IgD-negative memory B cell (primary cell): ENCODE data around the gene OTOP2. TPM values are rescaled to one million over a fixed set of nuclear protein-coding genes. Genes with fewer than 3 reads are reported as not detected.
A peak's percentile ranks its signal among the peaks of the same experiment; 100 is the strongest.
"Not testable (repeated sequence)": the region's sequence is repeated elsewhere in the genome, so short reads cannot be mapped to it uniquely, and the experiment has no call there.

Source experiments
- H3K27ac Mint-ChIP-seq, 3 donors: one replicate each; pipeline ENCODE4 v1.8.0; 2020 to 2022; ENCODE audit warnings: mild to moderate bottlenecking in 3 of 3, mixed read lengths in 3 of 3, moderate library complexity in 1 of 3
- H3K27me3 Mint-ChIP-seq: one replicate; pipeline ENCODE4 v1.8.0; 2021; ENCODE audit warnings: mixed read lengths
- H3K36me3 Mint-ChIP-seq: one replicate; pipeline ENCODE4 v1.8.0; 2020; ENCODE audit warnings: mild to moderate bottlenecking, mixed read lengths
- H3K4me1 Mint-ChIP-seq, 3 donors: one replicate each; pipeline ENCODE4 v1.8.0; 2020 to 2022; ENCODE audit warnings: mixed read lengths in 3 of 3, mild to moderate bottlenecking in 1 of 3
- H3K4me3 Mint-ChIP-seq, 4 donors: one replicate each; pipeline ENCODE4 v1.8.0; 2020 to 2022; ENCODE audit warnings: mild to moderate bottlenecking in 4 of 4, mixed read lengths in 4 of 4, moderate library complexity in 3 of 4
- H3K9me3 Mint-ChIP-seq, 3 donors: one replicate each; pipeline ENCODE4 v1.8.0; 2020 to 2021; ENCODE audit warnings: mixed read lengths in 3 of 3, mild to moderate bottlenecking in 1 of 3
- polyA plus RNA-seq: library from polyadenylated mRNA; unstranded; fragments of 300-500 nt; fragmentation: Illumina TruSeq; gene quantifications from one replicate; pipeline ENCODE4 v1.2.3, GENCODE V29; 2021

The OTOP2 gene
- polyA plus RNA-seq, 1 donor from 2014 or later: not detected

DNA sequence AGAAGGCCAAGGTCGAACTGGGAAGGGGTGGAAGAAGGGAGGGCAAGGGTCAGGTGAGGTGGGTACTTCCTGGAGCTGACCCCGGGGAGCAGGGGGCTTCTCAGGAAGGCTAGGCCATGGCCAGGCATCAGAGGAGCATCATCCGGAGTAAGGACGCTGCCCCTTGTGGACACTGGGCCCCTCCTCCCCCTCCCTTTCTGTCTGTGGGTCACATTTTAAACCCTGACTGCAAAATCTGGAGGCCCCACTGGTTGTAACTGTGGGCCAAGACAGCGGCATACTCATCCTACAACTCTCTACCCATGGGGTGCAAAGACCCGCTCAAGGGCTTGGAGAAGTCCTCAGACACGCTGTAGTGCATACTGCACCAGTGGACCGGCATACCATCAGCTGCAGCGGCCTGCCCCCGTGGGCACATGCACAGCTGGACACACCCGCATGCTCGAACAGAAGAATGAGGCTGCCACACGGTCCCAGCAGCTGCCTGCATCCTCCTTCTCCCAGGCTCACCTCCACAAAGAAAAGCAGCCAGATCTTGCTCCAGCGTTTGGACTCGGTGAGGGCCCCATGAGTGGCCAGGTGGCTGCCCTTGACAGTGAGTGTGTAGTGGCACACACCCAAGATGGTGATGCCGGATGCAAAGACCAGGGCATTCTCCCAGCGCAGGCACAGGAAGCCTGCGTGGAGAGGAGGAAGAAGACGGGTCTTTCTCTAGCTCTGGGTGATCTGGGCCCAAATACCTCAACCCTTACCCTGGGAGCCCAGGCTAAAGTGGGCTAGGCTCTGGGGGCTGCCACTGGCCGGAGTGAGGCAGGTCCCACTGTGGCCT is 31.8 kb upstream of the OTOP2 start:
- Mint-ChIP-seq H3K9me3 (peaks cover 0 to 2% (median 0%) of the 10 kb centered on the region in 3 donors), H3K36me3 (no peaks in the 10 kb centered on the region), H3K4me3 (no peak overlapping the region), H3K27ac (no peak overlapping the region), H3K4me1 (peaks cover 0 to 2% (median 0%) of the 10 kb centered on the region in 3 donors), H3K27me3 (peaks cover 37% of the 10 kb centered on the region)

DNA sequence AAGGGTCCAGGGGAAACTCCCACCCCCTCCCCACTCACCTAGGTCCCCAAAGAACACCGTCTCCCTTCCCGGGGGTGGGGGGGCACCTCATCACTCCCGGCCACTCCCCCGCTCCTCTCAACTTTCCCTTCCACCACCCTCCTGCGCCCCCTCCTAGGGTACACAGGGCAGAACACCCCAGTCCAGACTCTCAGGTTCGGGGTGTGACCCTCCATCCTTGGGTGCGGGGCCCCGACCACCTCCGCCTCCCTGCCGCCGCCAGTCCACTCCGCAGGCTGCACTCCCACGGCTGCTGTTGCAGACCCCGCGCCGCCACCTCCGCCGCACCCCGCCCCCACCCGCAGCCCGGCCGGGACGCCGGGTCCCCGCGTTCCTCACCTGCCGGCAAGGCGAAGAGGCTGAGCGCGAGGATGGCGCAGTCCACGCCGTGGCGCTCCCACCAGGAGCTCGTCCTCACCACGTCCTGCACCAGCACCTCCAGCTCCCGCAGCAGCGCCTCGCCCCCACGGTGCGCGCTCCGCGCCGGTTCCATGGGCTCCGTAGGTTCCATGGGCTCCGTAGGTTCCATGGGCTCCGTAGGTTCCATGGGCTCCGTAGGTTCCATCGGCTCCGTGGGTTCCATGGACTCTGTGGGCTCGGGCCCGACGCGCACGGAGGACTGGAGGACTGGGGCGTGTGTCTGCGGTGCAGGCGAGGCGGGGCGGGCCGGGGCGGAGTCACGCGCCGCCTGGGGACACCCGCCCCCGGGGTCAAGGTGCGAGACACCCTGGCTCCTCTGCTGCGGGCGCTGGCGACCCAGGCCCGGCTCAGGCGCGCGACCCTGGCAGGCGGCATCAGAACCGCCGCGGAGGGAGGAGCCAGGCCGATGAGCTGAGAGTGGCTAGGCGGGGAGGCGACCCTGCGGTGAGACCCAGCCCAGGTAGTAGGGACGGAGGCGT is 30.8 kb upstream of the OTOP2 start, which contains the start of gene FADS6:
FADS6 (minus strand) TSS at position 660 of the 938 bp plus-strand sequence; CDS start at position 622, 38 bp downstream.
- H3K36me3 Mint-ChIP-seq: no peaks in the 10 kb centered on the region
- peaks cover 0 to 2% (median 0%) of the 10 kb centered on the region in 3 donors for H3K9me3 Mint-ChIP-seq
- H3K27ac Mint-ChIP-seq: no peak within 1 kb of the TSS
- H3K27me3 Mint-ChIP-seq: peaks cover 37% of the 10 kb centered on the region
- peak within 1 kb of the TSS in 2 of 4 donors; percentile 8 to 54 for H3K4me3 Mint-ChIP-seq
- H3K4me1 Mint-ChIP-seq: peaks cover 0 to 2% (median 0%) of the 10 kb centered on the region in 3 donors

DNA sequence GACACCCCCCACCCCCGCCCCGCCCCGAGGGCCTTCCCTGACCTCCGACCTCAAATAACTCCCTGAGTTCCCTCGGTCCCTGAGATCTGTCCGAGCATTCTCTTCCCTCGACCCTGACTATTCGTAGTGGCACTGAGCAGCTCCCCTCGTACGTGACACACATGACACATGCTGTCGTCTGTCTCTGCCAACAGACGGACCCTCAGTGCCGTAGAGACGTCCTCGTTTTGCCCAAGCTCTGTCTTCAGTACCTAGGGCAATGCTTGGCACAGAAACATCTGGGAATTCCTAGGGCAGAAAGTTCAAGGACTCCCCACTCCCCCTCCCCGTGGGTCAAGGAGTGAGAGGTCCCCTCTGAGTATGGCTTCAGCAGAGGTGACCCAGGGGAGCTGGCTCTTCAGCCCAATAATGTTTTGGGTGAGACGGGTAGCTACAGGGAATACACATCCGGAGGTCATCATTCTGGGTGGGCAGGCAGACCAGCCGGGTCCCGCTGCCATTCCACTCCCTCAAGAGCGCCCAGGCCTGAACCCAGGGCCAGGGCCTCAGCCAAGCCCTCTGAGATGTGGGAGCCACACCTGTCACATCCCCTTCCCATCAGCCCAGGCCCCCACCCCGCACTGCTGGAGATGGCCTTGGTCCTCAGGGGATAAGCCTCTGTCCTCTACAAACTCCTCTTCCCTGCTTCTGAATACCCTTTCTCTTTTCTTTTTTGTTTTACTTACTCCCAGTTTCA is 30.0 kb upstream of the OTOP2 start:
- H3K27me3 Mint-ChIP-seq: peaks cover 37% of the 10 kb centered on the region
- peaks cover 0 to 2% (median 0%) of the 10 kb centered on the region in 3 donors for H3K4me1 Mint-ChIP-seq

DNA sequence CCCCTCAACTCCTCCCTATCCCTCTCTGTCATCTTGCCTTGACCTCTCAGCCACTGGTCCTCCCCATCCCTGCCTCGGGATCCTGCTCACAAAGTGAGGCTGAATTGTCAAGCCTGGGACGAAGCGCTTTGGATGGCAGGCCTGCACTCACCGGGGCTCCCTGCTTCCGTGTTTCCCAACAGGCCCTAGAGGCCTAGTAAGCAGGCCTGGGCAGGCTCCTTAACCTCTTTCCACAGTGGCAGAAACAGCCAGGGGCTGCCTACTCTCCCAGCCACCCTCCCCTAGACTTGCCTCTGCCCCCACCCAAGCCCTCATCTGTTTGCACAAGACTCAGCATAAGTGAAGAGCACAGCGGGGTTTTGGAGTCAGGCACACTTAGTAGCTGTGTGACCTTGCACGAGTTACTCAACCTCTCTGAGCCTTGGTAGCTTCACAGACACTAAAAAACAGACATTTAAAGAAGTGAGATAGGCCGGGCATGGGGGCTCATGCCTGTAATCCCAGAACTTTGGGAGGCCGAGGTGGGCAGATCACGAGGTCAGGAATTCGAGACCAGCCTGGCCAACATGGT is 25.6 kb upstream of the OTOP2 start:
- Mint-ChIP-seq H3K4me3 (no peak overlapping the region), H3K4me1 (peaks cover 0 to 2% (median 0%) of the 10 kb centered on the region in 3 donors), H3K27me3 (peaks cover 26% of the 10 kb centered on the region), H3K36me3 (no peaks in the 10 kb centered on the region), H3K9me3 (peaks cover 0 to 2% (median 2%) of the 10 kb centered on the region in 3 donors), H3K27ac (no peak overlapping the region)

More for the DNA sequence above, 30.0 kb upstream of the OTOP2 start:
- no peak overlapping the region for H3K27ac Mint-ChIP-seq
- H3K9me3 Mint-ChIP-seq: peaks cover 0 to 2% (median 0%) of the 10 kb centered on the region in 3 donors
- peak overlapping the region in 1 of 4 donors; percentile 54 for H3K4me3 Mint-ChIP-seq
- no peaks in the 10 kb centered on the region for H3K36me3 Mint-ChIP-seq

DNA sequence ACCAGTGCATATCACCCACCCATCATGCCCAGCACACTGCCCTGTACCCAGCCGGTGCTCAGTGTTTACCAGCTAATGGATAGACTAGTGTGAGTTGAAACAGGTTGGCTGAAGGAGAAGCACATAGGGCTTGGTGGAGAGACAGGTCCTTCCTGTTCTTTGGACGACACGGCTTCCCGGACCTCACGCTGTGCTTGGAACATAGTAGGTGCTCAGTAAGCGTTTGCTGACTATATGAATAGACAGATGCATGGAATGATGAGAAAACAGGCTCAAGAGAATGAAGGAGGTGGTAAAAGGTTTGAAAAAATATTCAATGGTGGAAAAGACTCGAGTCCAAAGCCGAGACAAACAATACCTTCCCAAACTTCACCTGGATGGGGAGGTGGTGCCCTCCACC is 23.9 kb upstream of the OTOP2 start:
- Mint-ChIP-seq H3K27ac (peak overlapping the region in 1 of 3 donors; percentile 35), H3K36me3 (no peaks in the 10 kb centered on the region), H3K4me3 (no peak overlapping the region), H3K4me1 (no peaks in the 10 kb centered on the region), H3K9me3 (peaks cover 0 to 2% (median 2%) of the 10 kb centered on the region in 3 donors), H3K27me3 (peaks cover 20% of the 10 kb centered on the region)

DNA sequence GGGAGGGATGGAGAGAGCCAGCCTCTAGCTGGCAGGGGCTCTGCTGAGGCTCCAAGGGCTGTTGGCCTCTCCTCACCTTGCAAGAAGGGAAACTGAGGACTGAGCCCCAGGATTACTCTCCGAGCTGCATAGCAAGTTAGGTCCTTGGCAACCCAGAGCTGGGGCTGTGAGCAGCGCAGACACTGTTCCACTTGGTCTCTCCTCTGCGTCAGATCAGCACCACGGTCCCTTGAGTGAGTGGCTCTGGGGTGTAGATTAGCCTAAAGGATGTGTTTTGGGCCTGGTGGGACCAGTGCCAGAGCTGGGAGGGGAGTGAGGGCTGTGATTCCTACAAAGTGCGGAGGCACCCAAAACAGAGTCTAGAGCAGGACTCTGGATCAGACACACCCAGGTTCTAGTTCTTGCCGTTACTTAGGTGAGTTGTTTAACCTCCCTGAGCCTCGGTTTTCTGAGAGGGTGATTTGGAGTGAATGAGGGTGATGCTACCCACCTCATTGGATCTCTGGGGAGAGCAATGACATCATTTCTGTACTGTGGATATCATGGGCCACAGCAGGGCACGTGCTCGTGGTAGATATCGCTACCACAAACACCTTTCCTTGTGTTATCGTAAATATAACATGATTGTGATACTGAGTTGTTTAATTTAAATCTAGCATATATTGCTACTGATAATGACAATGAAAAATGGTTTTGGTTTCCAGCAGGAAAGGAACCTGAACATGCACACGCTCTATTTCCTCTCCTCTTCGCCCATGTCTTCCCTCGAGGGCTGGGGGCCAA is 22.5 kb upstream of the OTOP2 start:
- no peak overlapping the region for H3K4me3 Mint-ChIP-seq
- H3K4me1 Mint-ChIP-seq: no peaks in the 10 kb centered on the region
- peaks cover 0 to 2% (median 2%) of the 10 kb centered on the region in 3 donors for H3K9me3 Mint-ChIP-seq
- H3K27ac Mint-ChIP-seq: no peak overlapping the region
- H3K27me3 Mint-ChIP-seq: peaks cover 15% of the 10 kb centered on the region
- no peaks in the 10 kb centered on the region for H3K36me3 Mint-ChIP-seq

DNA sequence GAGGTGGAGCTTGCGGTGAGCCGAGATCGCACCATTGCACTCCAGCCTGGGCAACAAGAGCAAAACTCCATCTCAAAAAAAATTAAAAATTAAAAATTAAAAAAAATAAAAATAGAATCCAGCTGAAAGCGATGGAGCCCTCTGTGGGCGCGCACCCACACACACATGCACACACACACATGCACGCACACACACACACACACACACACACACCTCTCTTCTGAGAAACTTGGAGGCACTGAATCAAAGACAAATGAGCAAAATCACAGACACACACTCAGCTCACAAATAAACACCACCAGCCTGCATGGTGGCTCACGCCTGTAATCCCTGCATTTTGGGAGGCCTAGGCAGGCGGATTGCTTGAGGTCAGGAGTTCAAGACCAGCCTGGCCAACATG is 21.0 kb upstream of the OTOP2 start:
- no peak overlapping the region for H3K4me3 Mint-ChIP-seq
- no peaks in the 10 kb centered on the region for H3K4me1 Mint-ChIP-seq
- peaks cover 14% of the 10 kb centered on the region for H3K27me3 Mint-ChIP-seq
- H3K27ac Mint-ChIP-seq: no peak overlapping the region
- peaks cover 0 to 2% (median 2%) of the 10 kb centered on the region in 3 donors for H3K9me3 Mint-ChIP-seq
- no peaks in the 10 kb centered on the region for H3K36me3 Mint-ChIP-seq

DNA sequence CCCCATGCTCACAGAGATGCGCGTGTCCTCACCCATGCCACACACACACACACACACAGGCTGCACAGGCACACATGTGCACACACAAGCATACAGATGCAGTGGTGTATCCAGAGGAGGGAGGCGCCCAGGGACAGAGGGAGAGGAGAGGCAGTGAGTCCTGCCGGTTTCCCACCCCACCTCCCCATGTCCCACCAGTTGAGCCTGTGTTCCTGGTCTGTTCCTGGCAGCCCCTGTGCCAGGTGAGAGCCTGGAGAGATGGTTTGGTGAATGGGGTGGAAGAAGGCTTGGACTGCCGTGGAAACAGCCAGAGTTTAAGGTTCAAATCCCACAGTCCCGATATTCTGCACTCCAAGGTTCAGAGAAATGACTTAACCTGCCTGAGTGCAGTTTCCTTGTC is 20.4 kb upstream of the OTOP2 start:
- no peaks in the 10 kb centered on the region for H3K36me3 Mint-ChIP-seq
- peaks cover 0 to 2% (median 2%) of the 10 kb centered on the region in 3 donors for H3K9me3 Mint-ChIP-seq
- H3K27ac Mint-ChIP-seq: peak overlapping the region in 1 of 3 donors; percentile 73
- no peak overlapping the region for H3K4me3 Mint-ChIP-seq
- H3K4me1 Mint-ChIP-seq: no peaks in the 10 kb centered on the region
- H3K27me3 Mint-ChIP-seq: peaks cover 14% of the 10 kb centered on the region

DNA sequence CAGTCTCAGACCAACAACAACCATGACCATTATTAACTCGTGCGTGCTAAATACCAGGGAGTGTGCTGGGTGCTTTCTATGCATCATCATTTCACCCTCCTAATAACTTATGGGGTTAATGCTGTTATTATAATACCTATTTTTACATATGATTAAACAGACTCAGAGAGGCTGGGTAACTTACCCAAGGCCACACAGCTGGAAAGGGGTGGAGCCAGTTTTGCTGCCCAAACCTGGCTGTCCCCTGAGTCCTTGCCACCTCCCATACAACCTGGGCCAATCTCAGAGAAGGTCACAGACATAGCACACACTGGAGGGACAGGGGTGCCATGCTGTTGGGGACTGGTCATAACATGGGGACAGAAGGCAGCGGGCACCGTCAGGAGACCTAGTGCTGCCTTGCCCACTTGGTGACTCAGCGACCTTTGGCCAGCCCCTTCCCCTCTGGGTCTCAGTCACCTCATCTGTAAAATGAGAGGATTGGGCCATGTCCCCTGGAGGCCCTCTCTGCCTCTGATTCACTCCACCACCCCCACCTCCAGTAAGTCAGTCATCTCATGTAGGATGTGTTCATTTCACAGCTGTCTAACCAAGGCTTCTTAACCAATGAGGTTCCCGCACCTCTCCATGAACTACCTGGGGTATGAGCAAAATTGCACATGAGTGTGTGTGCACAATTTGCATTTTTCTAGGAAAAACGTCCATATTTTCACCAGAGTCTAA is 19.2 kb upstream of the OTOP2 start:
- Mint-ChIP-seq H3K36me3 (no peaks in the 10 kb centered on the region), H3K27ac (peak overlapping the region in 1 of 3 donors; percentile 65), H3K27me3 (peaks cover 14% of the 10 kb centered on the region), H3K4me3 (no peak overlapping the region), H3K4me1 (no peaks in the 10 kb centered on the region), H3K9me3 (peaks cover 0 to 2% (median 0%) of the 10 kb centered on the region in 3 donors)

DNA sequence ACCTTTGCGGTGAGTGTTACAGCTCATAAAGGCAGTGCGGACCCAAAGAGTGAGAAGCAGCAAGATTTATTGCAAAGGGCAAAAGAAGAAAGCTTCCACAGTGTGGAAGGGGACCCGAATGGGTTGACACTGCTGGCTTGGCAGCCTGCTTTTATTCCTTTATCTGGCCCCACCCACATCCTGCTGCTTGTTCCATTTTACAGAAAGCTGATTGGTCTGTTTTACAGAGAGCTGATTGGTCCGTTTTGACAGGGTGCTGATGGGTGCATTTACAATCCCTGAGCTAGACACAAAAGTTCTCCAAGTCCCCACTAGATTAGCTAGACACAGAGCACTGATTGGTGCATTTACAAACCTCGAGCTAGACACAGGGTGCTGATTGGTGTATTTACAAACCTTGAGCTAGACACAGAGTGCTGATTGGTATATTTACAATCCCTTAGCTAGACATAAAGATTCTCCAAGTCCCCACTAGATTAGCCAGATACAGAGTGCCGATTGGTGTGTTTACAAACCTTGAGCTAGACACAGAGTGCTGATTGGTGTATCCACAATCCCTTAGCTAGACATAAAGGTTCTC is 17.8 kb upstream of the OTOP2 start:
- not testable (repeated sequence) for H3K27ac Mint-ChIP-seq, H3K4me3 Mint-ChIP-seq, H3K36me3 Mint-ChIP-seq, H3K9me3 Mint-ChIP-seq, H3K4me1 Mint-ChIP-seq
- H3K27me3 Mint-ChIP-seq: peaks cover 14% of the 10 kb centered on the region

DNA sequence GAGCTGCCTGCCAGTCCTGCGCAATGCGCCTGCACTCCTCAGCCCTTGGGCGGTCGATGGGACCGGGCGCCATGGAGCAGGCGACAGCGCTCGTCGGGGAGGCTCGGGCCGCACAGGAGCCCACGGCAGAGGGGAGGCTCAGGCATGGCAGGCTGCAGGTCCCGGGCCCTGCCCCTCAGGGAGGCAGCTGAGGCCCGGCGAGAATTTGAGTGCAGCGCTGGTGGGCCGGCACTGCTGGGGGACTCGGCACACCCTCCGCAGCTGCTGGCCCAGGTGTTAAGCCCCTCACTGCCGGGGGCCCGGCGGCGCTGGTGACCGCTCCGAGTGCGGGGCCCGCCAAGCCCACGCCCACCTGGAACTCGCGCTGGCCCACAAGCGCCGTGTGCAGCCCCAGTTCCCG is 17.1 kb upstream of the OTOP2 start:
- Mint-ChIP-seq H3K4me1 (no peaks in the 10 kb centered on the region), H3K27ac (no peak overlapping the region), H3K27me3 (peaks cover 10% of the 10 kb centered on the region), H3K9me3 (peaks cover 0 to 2% (median 0%) of the 10 kb centered on the region in 3 donors), H3K36me3 (no peaks in the 10 kb centered on the region), H3K4me3 (no peak overlapping the region)

DNA sequence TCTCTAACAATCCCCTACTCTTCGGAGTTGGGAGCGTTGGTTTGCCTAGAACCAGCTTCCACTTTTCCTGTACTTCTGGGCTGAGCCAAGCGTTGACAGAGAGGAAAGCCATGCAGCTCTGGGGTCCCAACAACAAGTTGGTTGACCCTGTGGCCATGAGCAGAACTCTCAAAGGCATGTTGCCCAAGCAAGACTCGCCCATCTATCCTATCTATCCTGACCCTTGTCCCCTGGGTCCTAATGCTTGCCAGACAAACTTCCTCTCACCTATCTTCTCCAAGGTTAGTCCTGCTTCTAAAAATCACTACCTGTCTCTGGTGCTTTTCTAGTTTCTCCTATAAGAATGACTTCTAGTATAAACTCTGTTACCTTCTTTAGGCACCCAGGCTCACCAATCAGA is 15.0 kb upstream of the OTOP2 start:
- not testable (repeated sequence) for H3K36me3 Mint-ChIP-seq, H3K4me1 Mint-ChIP-seq, H3K4me3 Mint-ChIP-seq, H3K27me3 Mint-ChIP-seq, H3K27ac Mint-ChIP-seq, H3K9me3 Mint-ChIP-seq

DNA sequence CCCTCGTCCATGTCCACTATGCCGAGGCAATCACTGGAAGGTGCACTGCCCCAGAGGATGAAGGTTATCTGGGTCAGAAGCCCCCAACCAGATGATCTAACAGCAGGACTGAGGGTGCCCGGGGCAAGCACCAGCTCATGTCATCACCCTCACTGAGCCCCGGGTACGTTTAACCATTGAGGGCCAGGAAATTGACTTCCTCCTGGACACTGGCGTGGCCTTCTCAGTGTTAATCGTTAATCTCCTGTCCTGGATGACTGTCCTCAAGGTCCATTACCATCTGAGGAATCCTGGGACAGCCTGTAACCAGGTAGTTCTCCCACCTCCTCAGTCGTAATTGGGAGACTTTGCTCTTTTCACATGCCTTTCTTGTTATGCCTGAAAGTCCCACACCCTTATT is 12.7 kb upstream of the OTOP2 start:
- H3K27me3 Mint-ChIP-seq, H3K36me3 Mint-ChIP-seq, H3K27ac Mint-ChIP-seq, H3K4me3 Mint-ChIP-seq, H3K4me1 Mint-ChIP-seq, H3K9me3 Mint-ChIP-seq: not testable (repeated sequence)
